Fibroblast of pulmonary artery (primary cell): ENCODE measurements around the gene ASB8.

Source experiments
- DNase-seq: peaks from one replicate; pipeline ENCODE4 v3.0.0-alpha.2; 2010; ENCODE audit warnings: low read depth
- H3K4me3 ChIP-seq: replicated peaks from 2 replicates; pipeline ENCODE4 v1.5.1; 2011; ENCODE audit warnings: low read depth, mild to moderate bottlenecking, control low read depth, low read length, moderate library complexity
- TF ChIP-seq, protein P1 (sequence below): IDR thresholded peaks from 2 replicates; pipeline ENCODE4 v1.5.1; 2011; ENCODE audit warnings: mild to moderate bottlenecking, control low read depth, low read length, inconsistent platforms; ENCODE audit errors: missing control alignments

The ASB8 gene

DNA sequence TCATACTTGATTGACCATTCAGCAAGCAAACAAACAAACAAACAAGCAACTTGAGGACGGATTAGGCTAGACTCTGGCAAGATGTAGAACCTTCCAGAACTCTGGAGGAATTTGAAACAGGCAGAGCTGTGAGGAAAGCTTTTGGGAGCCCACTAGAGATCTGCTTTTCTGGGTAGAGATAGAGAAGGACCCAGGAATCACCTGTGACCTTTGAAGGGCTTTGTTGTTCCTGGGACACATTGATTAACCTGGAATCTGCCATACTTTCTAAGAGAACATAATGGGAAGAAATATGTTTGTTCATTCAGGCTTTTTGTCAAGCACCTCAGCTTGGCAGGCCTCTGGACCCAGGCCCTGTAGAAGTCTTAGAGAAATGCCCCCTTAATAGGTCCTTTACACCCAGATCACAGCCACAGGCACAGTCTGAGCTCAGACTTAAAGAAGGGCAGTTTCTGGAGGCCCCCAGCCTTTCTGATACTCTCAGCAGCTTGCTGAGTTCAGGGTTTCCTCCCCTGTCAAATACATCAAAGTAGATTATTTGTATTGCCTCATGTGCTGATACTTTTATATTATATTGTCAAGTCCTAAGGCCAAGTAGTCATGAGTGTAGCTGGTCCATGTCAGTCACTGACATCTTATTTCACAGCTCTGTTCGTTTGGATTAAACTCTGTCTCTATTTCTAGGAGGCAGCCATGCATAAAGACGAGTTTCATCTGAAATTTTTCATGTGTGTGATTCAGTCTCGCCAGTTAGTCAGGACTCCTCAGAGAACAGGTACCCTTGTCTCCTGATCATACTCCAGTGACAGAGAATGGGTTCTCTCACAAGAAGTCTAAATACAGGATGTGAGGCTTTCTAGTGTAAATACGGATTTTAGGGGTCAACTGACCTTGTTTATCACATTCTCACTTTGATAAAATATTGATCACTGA is 50.4 kb downstream of the ASB8 start:
- peak overlapping the region; percentile 81 for H3K4me3 ChIP-seq
- TF ChIP-seq, protein P1, sequence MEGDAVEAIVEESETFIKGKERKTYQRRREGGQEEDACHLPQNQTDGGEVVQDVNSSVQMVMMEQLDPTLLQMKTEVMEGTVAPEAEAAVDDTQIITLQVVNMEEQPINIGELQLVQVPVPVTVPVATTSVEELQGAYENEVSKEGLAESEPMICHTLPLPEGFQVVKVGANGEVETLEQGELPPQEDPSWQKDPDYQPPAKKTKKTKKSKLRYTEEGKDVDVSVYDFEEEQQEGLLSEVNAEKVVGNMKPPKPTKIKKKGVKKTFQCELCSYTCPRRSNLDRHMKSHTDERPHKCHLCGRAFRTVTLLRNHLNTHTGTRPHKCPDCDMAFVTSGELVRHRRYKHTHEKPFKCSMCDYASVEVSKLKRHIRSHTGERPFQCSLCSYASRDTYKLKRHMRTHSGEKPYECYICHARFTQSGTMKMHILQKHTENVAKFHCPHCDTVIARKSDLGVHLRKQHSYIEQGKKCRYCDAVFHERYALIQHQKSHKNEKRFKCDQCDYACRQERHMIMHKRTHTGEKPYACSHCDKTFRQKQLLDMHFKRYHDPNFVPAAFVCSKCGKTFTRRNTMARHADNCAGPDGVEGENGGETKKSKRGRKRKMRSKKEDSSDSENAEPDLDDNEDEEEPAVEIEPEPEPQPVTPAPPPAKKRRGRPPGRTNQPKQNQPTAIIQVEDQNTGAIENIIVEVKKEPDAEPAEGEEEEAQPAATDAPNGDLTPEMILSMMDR, result no peak

DNA sequence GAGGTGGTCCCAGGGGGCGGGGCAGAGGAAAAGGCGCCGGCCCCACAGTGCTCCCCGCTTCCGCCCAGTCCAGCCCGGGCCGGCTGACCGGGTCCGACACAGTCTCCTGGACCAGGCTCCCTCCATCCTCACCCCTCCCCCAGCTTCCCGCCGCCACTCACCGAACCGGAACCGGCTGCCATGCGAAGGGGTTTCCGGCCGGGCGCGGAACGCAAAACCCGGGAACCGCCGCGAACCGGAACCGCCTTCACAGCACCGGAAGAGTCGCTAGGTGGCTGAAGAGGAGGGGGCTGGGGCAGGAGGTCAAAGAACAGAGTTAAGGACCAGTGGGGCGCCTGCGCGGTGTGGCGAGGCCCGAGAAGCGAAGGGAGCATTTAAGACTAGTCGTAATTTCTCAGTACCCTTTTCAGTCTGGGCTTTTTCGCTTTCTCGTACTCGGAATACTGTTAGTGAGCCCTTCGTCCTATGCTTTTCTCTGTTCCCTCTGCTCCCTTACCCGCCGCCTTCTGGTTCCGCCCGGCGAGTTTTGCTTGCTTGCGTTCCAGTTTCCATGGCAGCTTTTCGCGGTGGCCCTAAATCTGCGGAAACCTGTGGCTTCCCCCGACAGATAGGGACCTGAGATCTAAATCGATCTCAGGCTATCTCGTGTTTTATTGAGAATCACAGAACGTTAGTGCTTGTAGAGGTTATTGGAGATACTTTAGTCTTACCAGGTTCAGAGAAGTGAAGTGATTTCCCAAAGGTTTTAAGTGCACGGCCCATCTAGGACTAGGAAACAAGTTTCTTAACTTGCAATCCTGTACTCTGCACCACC is 51.2 kb downstream of the ASB8 start, which contains the start of gene SENP1:
Gene SENP1, minus strand, starts transcription at position 213 of the 814 bp plus-strand sequence. CDS start 4,607 bp downstream, outside the sequence.
- TF ChIP-seq, protein P1, result peak; percentile 9
- peak within 1 kb of the TSS; percentile 81 for H3K4me3 ChIP-seq
- peak; percentile 89 for DNase-seq

More for the DNA sequence above, 50.4 kb downstream of the ASB8 start:
- DNase-seq, result no peak

DNA sequence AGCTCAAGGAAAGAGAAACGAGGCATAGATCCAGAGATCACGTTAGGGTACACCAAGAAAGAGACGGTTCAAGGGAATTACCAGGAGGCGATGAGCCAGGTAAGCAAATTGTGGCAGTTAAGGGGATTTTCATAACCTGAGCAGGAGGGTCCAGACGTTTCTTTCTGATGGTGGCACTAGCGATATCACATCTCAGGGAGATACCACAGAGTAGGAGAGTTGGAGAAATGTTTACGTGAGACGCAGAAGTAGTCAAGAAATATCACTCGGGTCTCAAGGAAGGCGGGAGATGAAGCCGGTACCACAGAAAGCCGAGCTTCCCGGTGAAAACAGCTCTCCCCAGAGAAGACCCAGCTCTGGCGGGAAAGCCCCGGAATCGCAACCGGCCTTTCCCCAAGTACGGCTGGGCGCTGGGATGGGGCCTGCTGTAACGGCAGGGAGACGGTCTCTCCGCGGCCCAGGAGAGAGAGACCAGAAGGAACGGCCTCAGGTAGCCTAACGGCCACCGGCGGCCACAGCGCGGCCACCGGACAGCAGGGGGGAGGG is 51.9 kb downstream of the ASB8 start:
- TF ChIP-seq, protein P1, result no peak
- DNase-seq, result peak; percentile 22
- peak overlapping the region; percentile 81 for H3K4me3 ChIP-seq

DNA sequence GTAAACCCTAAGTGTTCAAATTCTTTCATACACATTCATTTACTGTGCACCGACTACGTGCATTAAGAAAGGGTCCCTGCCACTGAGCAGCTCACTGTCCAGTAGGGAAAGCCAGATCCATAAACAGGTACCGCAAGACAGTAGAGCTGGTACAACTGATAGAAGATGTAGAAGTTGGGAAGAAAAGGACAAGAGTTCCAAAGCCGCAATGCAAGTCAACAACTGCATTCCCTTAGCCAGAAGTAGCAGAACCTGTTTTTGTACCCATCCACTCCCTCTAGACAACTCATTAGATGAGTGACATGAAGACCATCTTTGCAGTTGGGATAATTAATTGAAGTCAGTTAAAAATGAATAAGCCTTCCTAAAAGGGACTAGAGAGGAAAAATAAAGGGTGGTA is 52.8 kb downstream of the ASB8 start:
- TF ChIP-seq, protein P1, result no peak
- H3K4me3 ChIP-seq, result peak overlapping the region; percentile 81
- DNase-seq, result no peak
